NT2/D1 (cell line): ENCODE measurements around the gene TDRD6.

Source experiments
- YY1 ChIP-seq: IDR thresholded peaks from 2 replicates; pipeline ENCODE4 v1.6.1; 2011; ENCODE audit not compliant: insufficient read length, insufficient read depth
- ZNF274 ChIP-seq: IDR thresholded peaks from 2 replicates; pipeline ENCODE4 v1.6.1; 2011; ENCODE audit warnings: mild to moderate bottlenecking, low read depth, low read length

DNA sequence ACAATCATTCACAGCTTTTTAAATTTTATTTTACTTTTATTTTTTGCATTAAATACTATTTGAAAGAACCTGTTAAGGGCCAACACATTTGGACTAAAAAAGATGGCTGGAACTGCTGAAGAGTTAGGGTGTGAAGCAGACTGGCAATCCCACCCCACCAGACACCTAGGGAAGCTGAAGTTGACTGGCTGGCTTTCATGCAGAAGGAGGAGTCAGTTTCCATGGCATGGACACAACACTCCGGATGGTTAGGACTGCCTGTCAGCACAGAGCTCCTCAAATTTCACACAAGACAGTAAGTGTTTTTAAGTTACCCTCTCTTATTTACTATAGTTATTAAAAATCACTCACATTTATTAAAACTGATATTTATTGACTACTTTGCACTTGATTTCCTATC is 59.0 kb downstream of the TDRD6 start, which contains the start of gene ANKRD66:
- no peak for TF ChIP-seq YY1
- no peak for TF ChIP-seq ZNF274
